Dorsolateral prefrontal cortex (tissue), 118 donors: ENCODE data around the gene PRAMEF8. TPM values are rescaled to one million over a fixed set of nuclear protein-coding genes. Genes with fewer than 3 reads are reported as not detected.

Source experiments
- total RNA-seq, 120 experiments: library from RNA; stranded (reverse); gene quantifications; one replicate each; pipeline versions ENCODE4 v1.2.3 to v1.2.4, GENCODE V29; 2022

PRAMEF8 gene
- total RNA-seq, 120 experiments from 2014 or later, result not detected

Other genes starting within 250 kb of the PRAMEF8 start
- gene PRAMEF27, start 228.6 kb downstream of the PRAMEF8 start, total RNA-seq, result not detected
- gene HNRNPCL3, start 224.4 kb downstream of the PRAMEF8 start, total RNA-seq, result not detected
- gene PRAMEF25, start 214.4 kb downstream of the PRAMEF8 start, total RNA-seq, result not detected
- gene HNRNPCL2, start 168.3 kb downstream of the PRAMEF8 start, total RNA-seq, result not detected
- not detected for gene PRAMEF26, start 129.1 kb downstream of the PRAMEF8 start, total RNA-seq
- not detected for gene HNRNPCL4, start 119.5 kb downstream of the PRAMEF8 start, total RNA-seq
- not detected for gene PRAMEF9, start 113.3 kb downstream of the PRAMEF8 start, total RNA-seq
- not detected for gene PRAMEF13, start 83.7 kb downstream of the PRAMEF8 start, total RNA-seq
- not detected for gene PRAMEF18, start 59.0 kb downstream of the PRAMEF8 start, total RNA-seq
- not detected for gene PRAMEF5, start 30.9 kb downstream of the PRAMEF8 start, total RNA-seq
- not detected for gene PRAMEF33, start 18.4 kb upstream of the PRAMEF8 start, total RNA-seq
- not detected for gene PRAMEF15, start 30.4 kb upstream of the PRAMEF8 start, total RNA-seq
- not detected for gene PRAMEF14, start 62.0 kb upstream of the PRAMEF8 start, total RNA-seq
- not detected for gene PRAMEF19, start 86.8 kb upstream of the PRAMEF8 start, total RNA-seq
- gene PRAMEF17, start 104.5 kb upstream of the PRAMEF8 start, total RNA-seq, result not detected
- not detected for gene PRAMEF20, start 125.3 kb upstream of the PRAMEF8 start, total RNA-seq
- gene LRRC38, start 228.9 kb upstream of the PRAMEF8 start, total RNA-seq, result 1 to 10 TPM in 91 of 120 experiments, under 1 TPM in 27, not detected in 2; 0.32 to 4.5 (median 1.3) TPM